Left lung (tissue), 10 donors: ENCODE measurements around the gene CA10. TPM values are rescaled to one million over a fixed set of nuclear protein-coding genes. Genes with fewer than 3 reads are reported as not detected.

Experiments used
- ATAC-seq: fragments of 200-7000 bp; cut with Tn5 transposase; one replicate; pipeline ENCODE4 v1.9.1; 2020; ENCODE audit warnings: moderate library complexity
- DNase-seq, 4 donors: peaks; one replicate each; pipeline ENCODE4 v3.0.0-alpha.2; 2013 to 2020
- H3K27ac ChIP-seq, 2 donors: fragments of 200-600 bp; sonication (generic) in 1 of 2; one replicate each; pipeline versions ENCODE4 v1.5.0 to v1.8.0; 2020 to 2021
- H3K27me3 ChIP-seq, 2 donors: fragments of 200-600 bp; sonication (generic) in 1 of 2; one replicate each; pipeline versions ENCODE4 v1.5.0 to v1.8.0; 2020 to 2021
- H3K36me3 ChIP-seq, 2 donors: fragments of 200-600 bp; sonication (generic) in 1 of 2; one replicate each; pipeline versions ENCODE4 v1.5.0 to v1.8.0; 2020 to 2021
- H3K4me1 ChIP-seq, 2 donors: fragments of 200-600 bp; one replicate each; pipeline ENCODE4 v1.8.0; 2021
- H3K4me3 ChIP-seq, 2 donors: fragments of 200-600 bp; sonication (generic) in 1 of 2; one replicate each; pipeline versions ENCODE4 v1.5.0 to v1.8.0; 2020 to 2021; ENCODE audit warnings: mild to moderate bottlenecking in 1 of 2
- H3K9me3 ChIP-seq, 2 donors: fragments of 200-600 bp; sonication (generic) in 1 of 2; one replicate each; pipeline versions ENCODE4 v1.5.0 to v1.8.0; 2020 to 2021
- intact Hi-C, 2 donors: fragments of 100-400 bp; cut with DNase I; formaldehyde crosslinking; loops; one replicate each; pipeline versions ENCODE4 v1.11.2 to v1.14.2; 2022
- polyA plus RNA-seq, 6 donors: library from polyadenylated mRNA; unstranded; fragments of 120-200 nt; gene quantifications; one replicate each; pipeline ENCODE4 v1.2.1, GENCODE V29; 2013; ENCODE audit not compliant: insufficient read length in 6 of 6
- total RNA-seq, 2 donors: library from RNA; stranded (reverse); fragmentation: NEBNext Ultra II Directional; extraction: Animal tissue kit (Norgen Biotek cat#: 25700); gene quantifications; one replicate each; pipeline ENCODE4 v1.2.1, GENCODE V29; 2021
- TF ChIP-seq, protein P1 (sequence below), 2 donors: fragments of 200-600 bp; sonication (generic) in 1 of 2; IDR thresholded peaks; one replicate each; pipeline versions ENCODE4 v1.5.0 to v1.8.0; 2021; ENCODE audit warnings: antibody characterized with exemption in 2 of 2
- donor health status: DM: no; HTN: yes; CAD: no.
- donor health status: DM: no; HTN: no; CAD: no.

Gene CA10
- total and polyA plus RNA-seq, 8 donors, result 0.06 to 0.31 TPM; not detected in 6

DNA sequence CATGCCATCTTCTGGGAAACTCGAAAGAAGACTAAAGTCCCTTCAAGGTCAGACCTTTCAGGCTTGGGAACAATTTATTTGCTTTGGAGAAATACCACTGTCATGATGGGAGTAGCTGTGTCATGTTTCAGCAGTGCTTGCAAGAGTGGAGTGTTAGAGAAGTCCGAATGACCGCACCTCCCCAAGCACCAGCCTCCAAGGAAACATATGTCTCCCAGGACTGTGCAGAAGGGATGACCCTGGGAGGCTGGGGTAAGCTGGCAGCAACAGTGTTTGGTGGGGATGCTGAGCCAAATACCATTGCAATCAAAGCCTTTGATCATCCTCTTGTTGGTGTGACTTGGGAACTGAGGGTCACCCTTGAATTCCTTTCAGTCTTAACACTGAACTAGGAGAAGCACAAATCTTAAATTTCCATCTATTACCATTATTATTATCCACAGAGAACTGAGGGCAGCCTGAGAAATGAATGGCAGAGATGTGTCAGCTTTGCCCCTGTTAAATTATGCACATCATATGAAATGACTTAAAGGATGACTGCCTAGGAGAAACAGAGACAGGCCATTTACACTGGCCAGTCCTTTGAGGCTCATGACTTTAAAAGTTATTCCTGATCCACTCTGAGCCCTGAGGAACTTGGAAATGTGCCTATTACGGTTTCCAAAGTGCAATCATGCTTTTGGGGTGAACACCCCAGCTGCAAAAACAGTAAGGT is 244.9 kb downstream of the CA10 start:
- intact Hi-C loops, result no loop called here

GRCh38 chr17:51912939-51913338 is 245.6 kb downstream of the CA10 start:
- TF ChIP-seq, protein P1, sequence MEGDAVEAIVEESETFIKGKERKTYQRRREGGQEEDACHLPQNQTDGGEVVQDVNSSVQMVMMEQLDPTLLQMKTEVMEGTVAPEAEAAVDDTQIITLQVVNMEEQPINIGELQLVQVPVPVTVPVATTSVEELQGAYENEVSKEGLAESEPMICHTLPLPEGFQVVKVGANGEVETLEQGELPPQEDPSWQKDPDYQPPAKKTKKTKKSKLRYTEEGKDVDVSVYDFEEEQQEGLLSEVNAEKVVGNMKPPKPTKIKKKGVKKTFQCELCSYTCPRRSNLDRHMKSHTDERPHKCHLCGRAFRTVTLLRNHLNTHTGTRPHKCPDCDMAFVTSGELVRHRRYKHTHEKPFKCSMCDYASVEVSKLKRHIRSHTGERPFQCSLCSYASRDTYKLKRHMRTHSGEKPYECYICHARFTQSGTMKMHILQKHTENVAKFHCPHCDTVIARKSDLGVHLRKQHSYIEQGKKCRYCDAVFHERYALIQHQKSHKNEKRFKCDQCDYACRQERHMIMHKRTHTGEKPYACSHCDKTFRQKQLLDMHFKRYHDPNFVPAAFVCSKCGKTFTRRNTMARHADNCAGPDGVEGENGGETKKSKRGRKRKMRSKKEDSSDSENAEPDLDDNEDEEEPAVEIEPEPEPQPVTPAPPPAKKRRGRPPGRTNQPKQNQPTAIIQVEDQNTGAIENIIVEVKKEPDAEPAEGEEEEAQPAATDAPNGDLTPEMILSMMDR (IDR thresholded peaks at IDR 0.05), result no peak
- DNase-seq (no peak), ATAC-seq (no peak)
- no peaks in the 10 kb centered on the region for H3K27me3 ChIP-seq
- intact Hi-C loops, result no loop called here
- peaks cover 0 to under 1% of the 10 kb centered on the region in 2 donors for H3K9me3 ChIP-seq
- H3K4me3 ChIP-seq, result no peak overlapping the region
- H3K27ac ChIP-seq, result no peak overlapping the region
- H3K36me3 ChIP-seq, result no peaks in the 10 kb centered on the region
- H3K4me1 ChIP-seq, result no peaks in the 10 kb centered on the region

More for the DNA sequence above, 244.9 kb downstream of the CA10 start:
- Histone ChIP-seq H3K27me3 (no peaks in the 10 kb centered on the region), H3K27ac (no peak overlapping the region), H3K4me3 (no peak overlapping the region), H3K36me3 (no peaks in the 10 kb centered on the region), H3K4me1 (no peaks in the 10 kb centered on the region), H3K9me3 (no peaks in the 10 kb centered on the region)
- ATAC-seq (no peak), DNase-seq (no peak)
- TF ChIP-seq, protein P1 (IDR thresholded peaks at IDR 0.05), result no peak

- no peaks in the 10 kb centered on the region for H3K4me1 ChIP-seq
- no peak overlapping the region for H3K27ac ChIP-seq
- H3K27me3 ChIP-seq, result no peaks in the 10 kb centered on the region
- H3K9me3 ChIP-seq, result peaks cover 0 to 5% of the 10 kb centered on the region in 2 donors
- TF ChIP-seq, protein P1 (IDR thresholded peaks at IDR 0.05), result no peak
- ATAC-seq, result no peak
- DNase-seq, result no peak
- intact Hi-C loops, result no loop called here
- H3K36me3 ChIP-seq, result no peaks in the 10 kb centered on the region
- no peak overlapping the region for H3K4me3 ChIP-seq
Measured at GRCh38 chr17:51911237-51911636, 247.3 kb downstream of the CA10 start.

DNA sequence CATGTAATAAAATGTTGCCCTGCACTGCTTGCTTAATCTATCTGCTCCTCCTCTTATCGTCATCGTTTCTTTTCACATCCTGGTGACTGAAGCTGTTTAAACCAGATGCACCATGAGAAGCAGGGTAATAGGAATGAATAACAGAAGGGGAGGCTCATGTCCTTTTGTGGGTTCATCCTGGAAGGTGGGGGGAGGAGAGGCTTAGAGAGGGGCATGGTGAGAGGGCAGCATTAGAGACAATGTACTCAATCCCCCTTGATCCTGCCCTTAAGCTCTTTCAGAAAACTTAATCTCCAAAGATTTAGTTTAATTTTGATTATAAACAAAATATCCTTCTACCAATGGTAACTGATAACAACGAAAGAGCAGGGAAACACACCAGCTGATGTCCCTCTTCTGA is 248.5 kb downstream of the CA10 start:
- no peak for DNase-seq
- Histone ChIP-seq H3K9me3 (peaks cover 0 to 5% of the 10 kb centered on the region in 2 donors), H3K27me3 (no peaks in the 10 kb centered on the region), H3K4me1 (no peaks in the 10 kb centered on the region), H3K4me3 (no peak overlapping the region), H3K27ac (no peak overlapping the region), H3K36me3 (no peaks in the 10 kb centered on the region)
- no peak for ATAC-seq
- intact Hi-C loops, result no loop called here
- TF ChIP-seq, protein P1 (IDR thresholded peaks at IDR 0.05), result no peak

GRCh38 chr17:51908841-51909537 is 249.5 kb downstream of the CA10 start:
- ATAC-seq, result no peak

More at GRCh38 chr17:51908841-51909537, 249.5 kb downstream of the CA10 start:
- Histone ChIP-seq H3K4me3 (no peak overlapping the region), H3K27me3 (no peaks in the 10 kb centered on the region), H3K9me3 (peaks cover 0 to 5% of the 10 kb centered on the region in 2 donors), H3K36me3 (no peaks in the 10 kb centered on the region), H3K4me1 (no peaks in the 10 kb centered on the region), H3K27ac (no peak overlapping the region)
- no peak for DNase-seq
- intact Hi-C loops, result no loop called here
- TF ChIP-seq, protein P1 (IDR thresholded peaks at IDR 0.05), result no peak
